Uterus (tissue), 2 donors: Measurements from ENCODE around the gene CBLC.

ENCODE experiments used
- POLR2A ChIP-seq, 2 donors: fragments of 450-650 bp; IDR thresholded peaks; one replicate each; pipeline ENCODE4 v1.6.1; 2016; ENCODE audit warnings: antibody characterized with exemption in 2 of 2, mild to moderate bottlenecking in 1 of 2, moderate library complexity in 1 of 2
- TF ChIP-seq, protein P1 (sequence below), 4 experiments: fragments of 200-600 bp in 2 of 4; fragments of 450-650 bp in 2 of 4; sonication (generic) in 2 of 4; IDR thresholded peaks; one replicate each; pipeline ENCODE4 v1.5.1; 2016 to 2019; ENCODE audit warnings: antibody characterized with exemption in 4 of 4, mild to moderate bottlenecking in 2 of 4, moderate library complexity in 1 of 4

DNA sequence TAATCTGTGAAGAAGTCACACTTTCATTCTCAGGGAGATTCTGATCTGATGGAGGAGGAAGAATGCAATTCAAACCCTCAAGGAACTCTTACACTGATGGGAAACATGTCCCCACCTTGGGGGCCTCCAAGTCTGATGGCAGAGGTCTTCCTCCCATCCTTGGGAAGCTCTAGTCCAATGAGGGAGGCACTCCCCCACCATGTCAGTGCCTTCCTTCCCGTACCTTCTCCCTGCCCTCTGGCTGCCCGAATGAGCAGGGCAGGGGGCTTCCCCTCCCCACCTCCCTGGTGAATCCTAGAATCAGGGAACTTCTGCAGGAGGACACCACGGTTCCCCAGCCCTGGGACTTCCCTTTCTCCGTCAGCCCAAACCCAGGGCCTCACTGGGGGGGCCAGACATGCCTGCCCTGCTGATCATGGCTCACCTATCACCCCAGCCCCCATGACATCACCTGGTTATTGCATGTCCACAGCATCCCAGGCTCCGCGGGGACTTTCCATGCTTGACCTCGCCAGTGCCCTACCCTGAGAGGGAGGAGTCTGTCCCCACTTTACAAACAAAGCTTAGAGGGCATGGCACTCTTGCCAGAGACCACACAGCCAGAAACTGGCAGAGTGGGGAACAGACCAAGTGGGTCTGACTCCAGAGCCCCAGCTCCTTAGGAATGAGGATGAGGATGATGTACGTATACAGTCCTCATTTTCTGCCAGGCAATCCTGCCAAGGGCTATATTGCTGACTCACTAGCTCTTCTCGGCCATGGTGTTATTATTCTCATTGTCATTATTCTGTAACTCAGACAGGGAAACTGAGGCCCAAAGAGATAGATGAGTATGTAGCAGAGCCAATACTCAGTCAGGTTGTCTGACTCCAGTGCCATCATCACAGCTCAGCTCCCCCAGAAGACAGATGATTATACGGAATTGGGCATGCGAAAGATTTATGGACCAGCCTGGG lies 38.8 kb upstream of the CBLC start:
- no peak for TF ChIP-seq POLR2A (IDR thresholded peaks at IDR 0.05)
- TF ChIP-seq, protein P1, sequence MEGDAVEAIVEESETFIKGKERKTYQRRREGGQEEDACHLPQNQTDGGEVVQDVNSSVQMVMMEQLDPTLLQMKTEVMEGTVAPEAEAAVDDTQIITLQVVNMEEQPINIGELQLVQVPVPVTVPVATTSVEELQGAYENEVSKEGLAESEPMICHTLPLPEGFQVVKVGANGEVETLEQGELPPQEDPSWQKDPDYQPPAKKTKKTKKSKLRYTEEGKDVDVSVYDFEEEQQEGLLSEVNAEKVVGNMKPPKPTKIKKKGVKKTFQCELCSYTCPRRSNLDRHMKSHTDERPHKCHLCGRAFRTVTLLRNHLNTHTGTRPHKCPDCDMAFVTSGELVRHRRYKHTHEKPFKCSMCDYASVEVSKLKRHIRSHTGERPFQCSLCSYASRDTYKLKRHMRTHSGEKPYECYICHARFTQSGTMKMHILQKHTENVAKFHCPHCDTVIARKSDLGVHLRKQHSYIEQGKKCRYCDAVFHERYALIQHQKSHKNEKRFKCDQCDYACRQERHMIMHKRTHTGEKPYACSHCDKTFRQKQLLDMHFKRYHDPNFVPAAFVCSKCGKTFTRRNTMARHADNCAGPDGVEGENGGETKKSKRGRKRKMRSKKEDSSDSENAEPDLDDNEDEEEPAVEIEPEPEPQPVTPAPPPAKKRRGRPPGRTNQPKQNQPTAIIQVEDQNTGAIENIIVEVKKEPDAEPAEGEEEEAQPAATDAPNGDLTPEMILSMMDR (IDR thresholded peaks at IDR 0.05), result no peak
